Right kidney (tissue), 1 donor: ENCODE data around the gene SLC6A4.
"Not testable (repeated sequence)": the region's sequence is repeated elsewhere in the genome, so short reads cannot be mapped to it uniquely, and the experiment has no call there.

ENCODE experiments used
- DNase-seq: peaks from one replicate; pipeline ENCODE4 v3.0.0-alpha.2; 2016

The SLC6A4 gene

GRCh38 chr17:30238387-30239088, 3.0 kb upstream of the SLC6A4 start:
- peak; percentile 42 for DNase-seq

GRCh38 chr17:30238003-30238344, 2.5 kb upstream of the SLC6A4 start:
- DNase-seq: no peak

GRCh38 chr17:30237296-30238002, 2.0 kb upstream of the SLC6A4 start:
- peak; percentile 22 for DNase-seq

DNA sequence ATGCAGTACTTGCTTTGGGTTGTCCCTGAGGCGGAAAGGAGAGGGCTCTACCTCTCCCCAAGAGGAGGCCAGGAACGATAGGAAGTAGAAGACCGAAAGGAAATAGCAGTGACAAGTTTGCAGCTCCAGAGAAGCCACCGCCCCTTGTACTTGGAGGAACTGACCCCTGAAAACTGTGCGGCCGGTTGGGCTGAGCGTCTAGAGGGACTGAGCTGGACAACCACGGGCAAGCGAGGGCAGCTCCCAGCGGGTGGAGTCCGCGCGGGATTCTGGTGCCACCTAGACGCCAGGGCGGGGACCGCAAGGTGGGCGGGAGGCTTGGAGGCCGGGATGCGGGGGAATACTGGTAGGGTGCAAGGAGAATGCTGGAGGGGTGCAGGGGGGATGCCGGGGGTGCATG, 1.3 kb upstream of the SLC6A4 start:
- peak; percentile 44 for DNase-seq

DNA sequence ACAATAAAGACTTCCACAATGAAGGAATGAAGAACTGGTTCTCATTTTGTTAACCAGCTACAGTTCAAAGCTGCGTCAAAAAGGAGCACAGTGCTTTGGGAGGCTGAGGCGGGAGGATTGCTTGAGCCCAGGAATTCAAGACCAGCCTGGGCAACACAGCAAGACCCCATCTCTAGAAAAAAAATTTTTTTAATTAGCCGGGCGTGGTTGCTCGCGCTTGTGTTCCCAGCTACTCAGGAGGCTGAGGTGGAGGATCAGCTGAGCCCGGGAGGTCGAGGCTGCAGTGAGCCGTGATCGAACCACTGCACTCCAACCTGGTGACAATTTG, 764 bp upstream of the SLC6A4 start:
- no peak for DNase-seq

- no peak for DNase-seq
Observed at GRCh38 chr17:30234964-30235363, 533 bp downstream of the SLC6A4 start.

DNA sequence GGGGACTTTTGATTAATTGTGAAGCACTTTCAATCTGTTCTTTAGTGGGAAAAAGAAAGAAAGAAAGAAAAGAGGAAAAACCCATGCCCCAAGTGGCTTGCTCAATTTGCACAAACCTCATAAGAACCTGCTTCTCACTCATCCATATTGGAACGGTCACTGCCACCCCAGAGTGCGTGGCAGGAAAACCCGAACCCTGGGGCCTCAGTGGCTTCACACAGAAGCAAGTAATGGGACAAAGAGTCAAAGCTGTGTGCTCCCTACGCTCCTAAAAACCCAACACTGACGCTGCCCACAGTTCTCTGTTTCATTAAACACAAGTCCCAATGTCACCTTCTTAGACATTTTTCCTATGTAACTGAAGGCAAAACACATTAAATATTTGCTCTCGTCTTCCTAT, 1.2 kb downstream of the SLC6A4 start:
- no peak for DNase-seq

DNA sequence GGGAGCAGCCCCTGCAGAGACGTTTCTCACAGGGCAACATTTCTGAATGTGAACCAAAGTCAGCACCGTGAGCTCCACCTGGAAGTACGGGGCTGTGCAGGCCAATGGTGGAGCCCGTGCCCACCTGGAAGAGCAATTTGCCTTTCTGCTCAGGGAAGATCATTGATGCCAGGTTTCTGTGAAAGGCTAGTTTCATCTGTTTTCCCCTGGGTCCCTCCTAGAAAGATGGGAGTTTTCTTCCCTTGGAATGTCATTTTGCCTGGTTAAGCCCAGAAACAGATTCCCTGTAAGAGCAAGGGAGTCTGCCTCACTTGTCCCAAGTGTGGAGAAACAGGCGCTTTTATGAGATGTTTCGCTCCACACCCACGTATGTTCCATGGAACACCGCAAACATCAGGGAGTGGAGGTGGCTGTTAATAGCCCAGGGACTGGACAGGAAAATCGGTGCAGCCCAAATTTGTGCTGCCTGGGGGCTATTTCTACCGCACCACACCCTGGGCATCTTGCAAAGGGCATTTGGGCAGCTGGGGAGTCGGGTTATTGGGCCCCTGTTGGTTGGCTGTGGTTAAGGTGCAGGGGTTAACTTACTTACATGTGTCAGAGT, 2.6 kb downstream of the SLC6A4 start:
- no peak for DNase-seq

GRCh38 chr17:30232015-30232823, 3.3 kb downstream of the SLC6A4 start:
- DNase-seq: no peak

- DNase-seq: no peak
Observed at GRCh38 chr17:30230596-30231125, 4.8 kb downstream of the SLC6A4 start.

- not testable (repeated sequence) for DNase-seq
Observed at GRCh38 chr17:30230009-30230408, 5.5 kb downstream of the SLC6A4 start.

DNA sequence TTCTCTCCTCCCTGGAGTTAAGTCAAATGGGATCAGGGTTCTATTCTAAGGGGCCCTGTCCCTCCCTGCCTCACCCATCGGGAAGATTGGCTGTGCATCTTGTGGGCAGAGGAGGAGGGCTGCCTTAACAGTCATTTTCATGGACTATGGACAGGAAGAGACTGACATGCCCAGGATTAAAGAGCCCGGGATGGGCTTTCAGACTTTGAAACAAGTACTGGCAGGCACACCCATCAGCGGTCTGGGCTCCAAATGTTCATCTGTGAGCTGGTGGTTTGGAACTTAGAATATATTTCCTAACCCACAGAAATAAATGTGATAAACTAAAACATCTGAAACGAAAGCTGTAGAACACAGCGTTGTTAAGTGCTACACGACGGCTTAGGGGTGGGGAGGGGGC, 6.5 kb downstream of the SLC6A4 start:
- no peak for DNase-seq

- DNase-seq: no peak
Observed at GRCh38 chr17:30228011-30228410, 7.5 kb downstream of the SLC6A4 start.

DNA sequence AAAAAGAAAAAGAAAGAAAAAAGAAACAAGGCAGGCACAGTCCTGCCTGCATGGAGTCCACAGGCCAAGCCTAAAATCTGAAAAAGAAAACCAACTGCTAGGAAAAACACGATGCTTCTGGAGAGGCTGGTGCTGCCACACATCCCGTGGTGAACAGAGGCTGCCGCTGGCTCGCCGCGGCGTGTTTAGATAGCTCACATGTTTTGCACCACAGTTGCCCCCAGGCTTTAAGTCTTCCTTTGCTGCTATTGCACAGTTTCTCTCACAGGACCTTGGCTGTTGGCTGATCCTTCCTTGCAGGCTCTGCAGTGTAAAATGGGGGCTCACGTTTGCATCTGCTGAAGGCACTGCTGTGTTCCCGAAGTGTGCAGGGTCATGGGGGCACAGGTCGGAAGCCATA, 8.6 kb downstream of the SLC6A4 start:
- no peak for DNase-seq

GRCh38 chr17:30225919-30226553, 9.5 kb downstream of the SLC6A4 start:
- no peak for DNase-seq

- DNase-seq: no peak
Observed at GRCh38 chr17:30225112-30225511, 10.4 kb downstream of the SLC6A4 start.

DNA sequence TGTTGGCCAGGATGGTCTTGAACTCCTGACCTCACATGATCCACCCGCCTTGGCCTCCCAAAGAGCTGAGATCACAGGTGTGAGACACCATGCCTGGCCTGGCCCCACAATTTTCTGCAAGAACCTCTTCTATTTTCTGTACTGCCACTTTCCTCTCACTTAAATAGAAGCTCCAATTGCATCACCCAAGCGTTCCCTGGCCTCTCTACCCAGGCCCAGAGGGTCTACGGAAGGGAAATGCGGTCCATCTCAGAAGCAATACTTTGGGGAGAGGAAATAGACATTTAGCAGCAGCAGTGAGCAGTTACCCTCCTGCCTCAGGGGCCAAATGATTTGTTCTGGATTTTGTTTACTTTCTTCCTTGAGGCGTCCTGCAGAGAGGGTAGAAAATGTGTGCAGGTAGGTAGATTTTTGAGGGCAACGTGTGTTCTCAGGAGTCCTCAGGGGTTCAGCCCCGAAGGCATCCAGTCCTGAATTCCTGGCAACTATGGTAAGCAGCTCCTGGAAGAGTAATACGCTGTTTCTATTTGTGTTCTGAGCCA, 11.0 kb downstream of the SLC6A4 start:
- DNase-seq: no peak

DNA sequence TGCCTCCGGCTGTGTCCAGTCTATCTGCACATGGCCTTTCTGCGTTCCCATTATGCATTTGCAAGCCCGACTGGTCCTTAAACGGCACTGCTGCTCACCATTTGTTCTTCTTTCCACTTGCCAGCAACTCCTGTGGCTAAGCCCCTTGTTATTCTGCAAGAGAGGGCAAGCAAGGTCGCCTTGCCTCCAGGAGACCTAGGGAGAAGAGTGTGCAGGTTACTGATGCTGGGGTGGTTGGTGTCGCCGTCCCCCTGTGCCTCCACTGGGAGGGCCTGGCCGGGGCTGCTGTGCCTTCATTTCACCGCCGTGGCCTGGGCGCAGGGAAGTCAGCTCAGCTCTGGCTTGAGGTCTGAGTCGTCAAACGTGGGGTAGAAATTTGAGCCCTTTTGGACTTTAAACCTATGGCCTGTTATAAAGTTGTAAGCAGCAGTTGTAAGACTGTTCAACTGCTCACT, 12.7 kb downstream of the SLC6A4 start:
- no peak for DNase-seq

DNA sequence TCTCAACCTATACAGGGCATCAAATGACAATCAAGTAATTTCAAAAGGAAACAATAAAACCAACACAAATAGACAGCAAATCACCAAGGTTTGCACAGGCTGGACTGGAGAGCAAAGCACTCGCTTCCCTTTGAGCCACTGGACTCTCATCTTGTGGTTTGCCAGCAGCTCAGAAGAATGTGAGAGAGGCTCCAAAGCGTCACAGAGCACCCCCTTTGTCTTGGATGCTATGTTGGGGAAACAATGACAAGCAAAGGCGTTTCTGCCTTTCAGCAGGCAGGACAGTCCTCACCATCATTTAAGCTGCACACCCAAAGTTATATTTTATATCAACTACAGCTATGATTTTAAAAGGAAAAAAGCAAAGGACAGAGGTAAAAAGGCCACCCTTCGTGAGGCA, 13.2 kb downstream of the SLC6A4 start:
- no peak for DNase-seq

DNA sequence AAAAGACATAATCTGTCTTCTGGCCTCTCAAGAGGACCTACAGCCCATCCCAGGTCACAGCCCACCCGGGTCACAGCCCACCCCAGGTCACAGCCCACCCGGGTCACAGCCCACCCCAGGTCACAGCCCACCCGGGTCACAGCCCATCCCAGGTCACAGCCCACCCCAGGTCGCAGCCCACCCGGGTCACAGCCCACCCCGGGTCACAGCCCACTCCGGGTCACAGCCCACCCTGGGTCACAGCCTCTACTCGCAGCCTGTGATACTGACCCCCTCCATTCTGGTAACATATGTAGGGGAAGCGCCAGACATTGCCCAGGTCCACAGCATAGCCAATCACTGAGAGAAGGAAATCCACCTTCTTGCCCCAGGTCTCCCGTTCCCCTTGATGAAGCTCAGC, 14.2 kb downstream of the SLC6A4 start:
- no peak for DNase-seq

DNA sequence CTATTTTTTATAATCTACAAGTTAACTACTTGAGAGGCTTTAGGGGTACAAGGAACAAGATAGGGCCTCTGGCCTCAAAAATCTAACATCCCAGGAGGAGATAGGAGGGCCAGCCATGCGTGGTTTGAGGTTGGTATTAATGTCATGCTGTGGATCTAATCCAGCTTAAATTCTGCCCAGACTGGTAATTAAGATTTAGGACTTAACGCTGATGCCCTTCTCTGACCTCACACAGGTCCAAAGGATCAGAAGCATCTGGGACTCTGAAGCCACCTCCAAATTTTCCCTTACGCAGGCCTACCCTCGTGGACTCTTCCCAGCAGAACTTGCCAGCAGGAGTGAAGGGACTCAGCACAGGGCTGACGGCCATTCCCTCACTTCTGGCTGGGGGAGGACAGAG, 15.1 kb downstream of the SLC6A4 start:
- DNase-seq: no peak

DNA sequence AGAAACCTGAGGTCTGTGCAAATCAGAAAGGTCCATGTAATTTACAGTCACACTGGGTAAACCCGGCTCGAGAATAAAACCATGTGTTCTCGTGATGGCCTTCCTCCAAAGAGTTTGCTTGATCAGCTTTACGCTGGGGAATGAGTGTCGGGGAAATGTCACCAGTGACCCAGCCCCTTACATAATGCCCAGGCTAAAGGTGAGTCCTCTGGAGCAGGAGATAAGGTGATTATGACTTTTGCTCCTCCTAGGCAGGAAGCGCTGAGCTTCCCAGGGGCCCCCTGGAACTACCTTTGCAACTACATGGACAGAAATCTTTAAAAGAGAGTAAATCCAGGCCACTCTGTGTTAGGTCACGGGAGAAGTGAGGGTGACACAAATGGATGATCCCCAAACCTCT, 15.7 kb downstream of the SLC6A4 start:
- no peak for DNase-seq
